ENCODE results near the gene TMEM88. TPM values are rescaled to one million over a fixed set of nuclear protein-coding genes. Genes with fewer than 3 reads are reported as not detected.

Gene TMEM88
- total RNA-seq, 1 donor from 2014 or later: not detected

DNA sequence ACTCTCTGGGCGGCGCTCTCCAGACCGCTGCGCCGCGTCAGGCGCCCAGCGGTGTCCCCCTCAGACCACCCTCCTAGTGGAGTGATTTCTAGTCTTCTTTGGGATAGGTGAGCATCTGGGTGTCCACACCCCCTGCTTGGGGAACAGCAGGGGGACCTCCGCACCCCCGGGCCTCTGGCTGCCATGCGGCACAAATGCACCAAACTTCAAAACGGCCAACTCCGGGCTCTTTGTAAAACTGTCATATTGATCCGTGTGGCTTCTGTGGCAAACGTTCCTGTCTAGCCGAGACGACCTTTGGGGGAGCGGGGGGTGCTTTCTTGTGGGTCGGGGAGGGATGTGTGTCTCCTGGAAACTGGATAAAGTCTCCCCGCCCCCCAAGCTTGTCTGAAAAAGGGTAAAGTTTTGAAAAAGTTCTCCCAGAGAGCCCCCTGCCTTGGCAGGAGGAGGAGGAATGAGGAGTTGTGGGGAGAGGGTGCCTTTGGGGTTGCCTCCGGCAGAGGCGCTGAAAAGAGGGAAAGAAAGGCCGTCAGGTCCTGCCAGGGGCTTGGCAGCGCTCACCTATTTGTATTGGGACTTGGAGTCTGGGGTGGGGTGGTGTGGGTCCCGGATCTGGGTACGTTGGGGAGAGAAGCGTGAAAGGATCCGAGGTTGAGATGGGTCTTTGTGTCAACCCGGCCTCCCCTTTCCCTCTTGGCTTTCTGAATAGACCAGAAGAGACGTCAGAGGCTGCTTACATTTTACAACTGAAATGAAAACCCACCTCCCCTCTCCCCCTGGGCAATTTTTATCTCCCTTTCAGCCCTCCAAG, 31.6 kb downstream of the TMEM88 start:
- Histone ChIP-seq H3K27me3 (ENCODE audit: control insufficient read depth, insufficient read depth, low read length) (no peaks in the 10 kb centered on the region), H3K4me3 (ENCODE audit: low read depth, low read length) (peak overlapping the region; percentile 94), H3K36me3 (ENCODE audit: control insufficient read depth, insufficient read depth, low read length) (peaks cover 13% of the 10 kb centered on the region)
- FAIRE-seq: no peak
- TF ChIP-seq, protein P1, sequence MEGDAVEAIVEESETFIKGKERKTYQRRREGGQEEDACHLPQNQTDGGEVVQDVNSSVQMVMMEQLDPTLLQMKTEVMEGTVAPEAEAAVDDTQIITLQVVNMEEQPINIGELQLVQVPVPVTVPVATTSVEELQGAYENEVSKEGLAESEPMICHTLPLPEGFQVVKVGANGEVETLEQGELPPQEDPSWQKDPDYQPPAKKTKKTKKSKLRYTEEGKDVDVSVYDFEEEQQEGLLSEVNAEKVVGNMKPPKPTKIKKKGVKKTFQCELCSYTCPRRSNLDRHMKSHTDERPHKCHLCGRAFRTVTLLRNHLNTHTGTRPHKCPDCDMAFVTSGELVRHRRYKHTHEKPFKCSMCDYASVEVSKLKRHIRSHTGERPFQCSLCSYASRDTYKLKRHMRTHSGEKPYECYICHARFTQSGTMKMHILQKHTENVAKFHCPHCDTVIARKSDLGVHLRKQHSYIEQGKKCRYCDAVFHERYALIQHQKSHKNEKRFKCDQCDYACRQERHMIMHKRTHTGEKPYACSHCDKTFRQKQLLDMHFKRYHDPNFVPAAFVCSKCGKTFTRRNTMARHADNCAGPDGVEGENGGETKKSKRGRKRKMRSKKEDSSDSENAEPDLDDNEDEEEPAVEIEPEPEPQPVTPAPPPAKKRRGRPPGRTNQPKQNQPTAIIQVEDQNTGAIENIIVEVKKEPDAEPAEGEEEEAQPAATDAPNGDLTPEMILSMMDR (IDR thresholded peaks at IDR 0.05; ENCODE audit: insufficient read depth, low read length, severe bottlenecking): no peak
- DNase-seq (ENCODE audit: low read depth): peak; percentile 23

DNA sequence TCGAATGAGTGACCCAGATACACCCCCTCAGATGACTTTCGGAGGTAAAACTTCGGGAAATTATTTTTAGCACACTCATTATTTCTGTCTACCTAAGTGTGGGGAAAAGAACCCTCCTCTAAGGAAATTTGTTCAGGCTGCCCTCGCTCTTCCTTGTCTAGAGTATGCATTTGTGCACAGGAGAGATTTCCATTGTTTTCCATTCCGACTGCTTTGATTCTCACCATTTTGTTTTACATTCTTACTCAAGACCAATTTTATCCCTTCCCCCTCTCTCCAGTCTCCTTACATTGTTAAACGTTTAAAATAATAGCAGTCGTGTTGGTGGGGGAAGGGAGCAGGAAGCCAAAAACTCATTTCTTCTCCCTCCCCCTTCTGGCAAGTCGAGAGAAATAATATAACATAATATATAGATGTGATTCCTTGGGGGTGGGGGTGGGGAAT, 32.2 kb downstream of the TMEM88 start:
- FAIRE-seq (no peak), DNase-seq (ENCODE audit: low read depth) (no peak)
- TF ChIP-seq, protein P1 (IDR thresholded peaks at IDR 0.05; ENCODE audit: insufficient read depth, low read length, severe bottlenecking): peak; percentile 8
- no peaks in the 10 kb centered on the region for H3K27me3 ChIP-seq (ENCODE audit: control insufficient read depth, insufficient read depth, low read length)
- peaks cover 17% of the 10 kb centered on the region for H3K36me3 ChIP-seq (ENCODE audit: control insufficient read depth, insufficient read depth, low read length)
- H3K4me3 ChIP-seq (ENCODE audit: low read depth, low read length): peak overlapping the region; percentile 94

DNA sequence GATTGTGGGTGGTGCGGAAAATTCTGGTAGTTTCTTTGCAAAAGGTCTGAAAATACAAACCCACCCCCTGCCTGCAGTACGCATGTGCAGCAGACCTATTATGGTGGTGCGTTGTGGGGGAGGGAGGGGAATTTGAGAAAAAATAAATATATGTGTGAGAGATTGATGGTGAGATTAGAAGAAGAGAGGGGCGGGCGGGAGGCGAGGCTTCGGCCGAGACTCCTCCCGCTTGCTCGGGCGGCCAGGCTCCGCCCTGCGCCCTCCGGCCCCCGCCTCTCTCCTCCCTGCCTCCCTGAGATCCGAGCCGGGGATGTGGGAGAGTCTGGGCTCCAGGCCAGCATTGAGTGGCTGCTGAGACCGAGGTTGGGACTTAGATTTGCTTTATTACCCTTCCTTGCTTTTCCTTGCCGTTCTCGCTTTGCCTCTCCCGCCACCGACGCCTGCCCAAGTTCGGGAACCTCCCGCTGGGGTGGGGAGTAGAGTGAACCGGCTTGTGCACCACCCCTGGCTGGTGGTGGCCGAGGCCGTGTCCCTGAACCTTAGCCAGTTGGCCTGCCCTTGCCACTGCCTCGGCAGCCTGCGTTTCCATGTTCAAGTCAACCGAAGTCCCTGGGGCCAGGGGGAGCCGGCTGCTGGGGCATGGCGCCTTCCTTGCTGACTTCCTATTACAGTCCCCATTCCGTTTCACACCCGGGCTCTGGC, 32.8 kb downstream of the TMEM88 start:
- DNase-seq (ENCODE audit: low read depth) (peak; percentile 96), FAIRE-seq (no peak)
- peaks cover 17% of the 10 kb centered on the region for H3K36me3 ChIP-seq (ENCODE audit: control insufficient read depth, insufficient read depth, low read length)

GRCh38 chr17:7888184-7888920, 33.5 kb downstream of the TMEM88 start, which contains the start of gene CHD3:
CHD3 (plus strand) TSS chr17:7888789; CDS start chr17:7889001, 212 bp downstream.
- TF ChIP-seq, protein P1 (IDR thresholded peaks at IDR 0.05; ENCODE audit: insufficient read depth, low read length, severe bottlenecking): no peak
- H3K27me3 ChIP-seq (ENCODE audit: control insufficient read depth, insufficient read depth, low read length): no peaks in the 10 kb centered on the region
- H3K36me3 ChIP-seq (ENCODE audit: control insufficient read depth, insufficient read depth, low read length): peaks cover 20% of the 10 kb centered on the region
- peak; percentile 79 for DNase-seq (ENCODE audit: low read depth)
- H3K4me3 ChIP-seq (ENCODE audit: low read depth, low read length): peak within 1 kb of the TSS; percentile 61
- FAIRE-seq: peak; percentile 86

More for the DNA sequence above, 32.8 kb downstream of the TMEM88 start:
- TF ChIP-seq, protein P1 (IDR thresholded peaks at IDR 0.05; ENCODE audit: insufficient read depth, low read length, severe bottlenecking): no peak
- Histone ChIP-seq H3K4me3 (ENCODE audit: low read depth, low read length) (peak overlapping the region; percentile 94), H3K27me3 (ENCODE audit: control insufficient read depth, insufficient read depth, low read length) (no peaks in the 10 kb centered on the region)

- peaks cover 29% of the 10 kb centered on the region for H3K36me3 ChIP-seq (ENCODE audit: control insufficient read depth, insufficient read depth, low read length)
- no peak overlapping the region for H3K4me3 ChIP-seq (ENCODE audit: low read depth, low read length)
- H3K27me3 ChIP-seq (ENCODE audit: control insufficient read depth, insufficient read depth, low read length): no peaks in the 10 kb centered on the region
- FAIRE-seq: no peak
- peak; percentile 74 for DNase-seq (ENCODE audit: low read depth)
- TF ChIP-seq, protein P1 (IDR thresholded peaks at IDR 0.05; ENCODE audit: insufficient read depth, low read length, severe bottlenecking): peak; percentile 55
Observed at GRCh38 chr17:7889166-7889955, 34.5 kb downstream of the TMEM88 start.

Data from bronchial epithelial cell (primary cell).